Heart left ventricle (tissue), 16 donors: ENCODE data around the gene KCNK1. TPM values are rescaled to one million over a fixed set of nuclear protein-coding genes. Genes with fewer than 3 reads are reported as not detected.
"Not testable (repeated sequence)": the region's sequence is repeated elsewhere in the genome, so short reads cannot be mapped to it uniquely, and the experiment has no call there.

Experiments used
- ATAC-seq, 4 donors: fragments of 200-7000 bp; cut with Tn5 transposase; one replicate each; pipeline ENCODE4 v1.9.1; 2020 to 2022; ENCODE audit warnings: moderate library complexity in 4 of 4, mild to moderate bottlenecking in 3 of 4, moderate number of reproducible peaks in 1 of 4
- DNase-seq, 5 donors: peaks; one replicate each; pipeline ENCODE4 v3.0.0-alpha.2; 2020
- H3K27ac ChIP-seq, 12 donors: fragments of 200-600 bp; sonication (generic) in 4 of 12; one replicate each; pipeline versions ENCODE4 v1.5.0 to v1.8.0; 2016 to 2022; ENCODE audit warnings: mild to moderate bottlenecking in 2 of 12
- H3K27me3 ChIP-seq, 9 donors: fragments of 200-600 bp; sonication (generic) in 2 of 9; one replicate each; pipeline versions ENCODE4 v1.5.1 to v1.8.0; 2016 to 2022; ENCODE audit warnings: mild to moderate bottlenecking in 3 of 9
- H3K36me3 ChIP-seq, 9 donors: fragments of 200-600 bp; sonication (generic) in 2 of 9; one replicate each; pipeline versions ENCODE4 v1.5.0 to v1.8.0; 2018 to 2022; ENCODE audit warnings: mild to moderate bottlenecking in 2 of 9
- H3K4me1 ChIP-seq, 12 donors: fragments of 200-600 bp; sonication (generic) in 4 of 12; one replicate each; pipeline versions ENCODE4 v1.5.0 to v1.8.0; 2016 to 2022; ENCODE audit warnings: mild to moderate bottlenecking in 3 of 12
- H3K4me3 ChIP-seq, 12 donors: fragments of 200-600 bp; sonication (generic) in 4 of 12; one replicate each; pipeline versions ENCODE4 v1.5.0 to v1.8.0; 2017 to 2022; ENCODE audit warnings: mild to moderate bottlenecking in 9 of 12, moderate library complexity in 4 of 12
- H3K9me3 ChIP-seq, 12 donors: fragments of 200-600 bp; sonication (generic) in 4 of 12; one replicate each; pipeline versions ENCODE4 v1.5.0 to v1.8.0; 2016 to 2022; ENCODE audit warnings: mild to moderate bottlenecking in 1 of 12
- CTCF ChIP-seq, 12 donors: fragments of 200-600 bp; sonication (generic) in 4 of 12; IDR thresholded peaks; one replicate each; pipeline versions ENCODE4 v1.5.0 to v1.8.0; 2018 to 2022; ENCODE audit warnings: antibody characterized with exemption in 12 of 12, mild to moderate bottlenecking in 5 of 12
- POLR2A ChIP-seq, 2 donors: fragments of 450-650 bp; IDR thresholded peaks; one replicate each; pipeline ENCODE4 v1.6.1; 2017; ENCODE audit warnings: antibody characterized with exemption in 2 of 2, mild to moderate bottlenecking in 2 of 2, moderate library complexity in 2 of 2
- WGBS, 4 donors: extraction: QIAGEN DNeasy Blood & Tissue Kit in 2 of 4; methylation state at CpG; one replicate each; pipeline versions ENCODE4 v1.1.5 to v1.1.7; 2013 to 2018; 5-methylcytosine and 5-hydroxymethylcytosine counted together
- intact Hi-C, 10 donors: fragments of 100-400 bp; cut with DNase I; formaldehyde crosslinking; loops; one replicate each; pipeline versions ENCODE4 v1.11.1 to v1.14.2; 2022
- polyA plus RNA-seq, 2 donors: library from polyadenylated mRNA; stranded (reverse); fragments of 200-250 nt; gene quantifications; one replicate each; pipeline ENCODE4 v1.2.3, GENCODE V29; 2013
- total RNA-seq, 9 donors: library from RNA; depleted of rRNA in 2 of 9; stranded (reverse); fragments of >200 nt in 2 of 9; fragmentation: NEBNext Ultra II Directional in 3 of 9; extraction: Animal tissue kit (Norgen Biotek cat#: 25700) in 3 of 9; gene quantifications; one replicate each; pipeline versions ENCODE4 v1.1.0 to v1.2.4, GENCODE V29; 2016 to 2023
- donor health status: ischemic (EF 13 %, LVEDD 7.1; RV severe dilation, severe dysfunction).
- donor health status: healthy with polysubstance abuse.
- donor health status: DM: no; HTN: yes; CAD: no.
- donor health status: DM: no; HTN: no; CAD: no.
- donor health status: ischemic (EF 25% LVEDD 6.9; RV normal size, moderate dysfunction).
- donor health status: ischemic (EF 25% LVEDD 5.7; RV mildly dilated, moderate dysfunction).
- donor health status: healthy.
- donor health status: DM: yes; HTN: yes; CAD: no.
- donor health status: ischemic (EF 35%, LVEDD 5.7; RV mildly dilated, moderate dysfunction).
- donor health status: nonischemic (EF 11% LVEDD 7.7; RV severe dilation, severe dysfunction).
- donor health status: DM: yes; HTN: yes; CAD: no.
- donor health status: PGD.
- donor health status: ischemic (EF 29% LVEDD 5.4; RV normal size, mild dysfunction).
- donor health status: nonischemic (EF 23%, LVEDD 6.1; RV moderate dilation, normal function).

KCNK1 gene
- total and polyA plus RNA-seq, 11 donors = 5.9 to 28.3 (median 10.5) TPM

DNA sequence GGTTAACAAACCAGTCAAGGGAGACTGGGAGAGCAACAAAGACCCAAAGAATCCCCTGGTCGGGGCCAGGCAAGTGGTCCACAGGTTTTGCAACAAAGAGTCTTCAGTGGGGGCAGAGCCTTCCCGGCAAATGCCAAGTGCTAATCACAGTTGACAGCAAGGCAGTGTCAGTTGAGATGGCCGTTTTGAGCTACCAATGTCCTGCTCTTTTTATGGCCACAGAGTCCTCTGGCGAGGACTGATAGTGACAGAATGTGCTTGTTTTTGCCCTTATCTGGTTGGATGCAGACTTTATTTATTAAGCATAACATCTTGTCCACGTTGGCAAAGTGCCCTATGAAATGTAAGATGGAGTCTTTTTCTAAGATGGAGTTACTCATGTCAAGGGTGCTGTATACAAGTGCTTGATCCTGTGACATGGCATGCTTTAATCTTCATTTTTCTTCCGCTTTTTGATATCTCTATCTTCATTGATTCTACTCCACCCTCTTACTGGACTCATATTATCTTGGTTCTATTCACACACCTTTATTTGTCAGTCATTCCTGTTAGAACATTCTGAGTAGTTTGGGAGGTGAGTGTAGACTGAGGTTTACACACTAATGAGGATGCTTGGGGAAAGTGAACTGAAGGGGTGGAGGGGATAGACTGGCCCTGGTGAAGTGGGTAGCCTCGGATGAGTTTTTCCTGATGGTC is 51.8 kb downstream of the KCNK1 start:
- peak overlapping the region; percentile 45 to 90 (median 70) for H3K27ac ChIP-seq

DNA sequence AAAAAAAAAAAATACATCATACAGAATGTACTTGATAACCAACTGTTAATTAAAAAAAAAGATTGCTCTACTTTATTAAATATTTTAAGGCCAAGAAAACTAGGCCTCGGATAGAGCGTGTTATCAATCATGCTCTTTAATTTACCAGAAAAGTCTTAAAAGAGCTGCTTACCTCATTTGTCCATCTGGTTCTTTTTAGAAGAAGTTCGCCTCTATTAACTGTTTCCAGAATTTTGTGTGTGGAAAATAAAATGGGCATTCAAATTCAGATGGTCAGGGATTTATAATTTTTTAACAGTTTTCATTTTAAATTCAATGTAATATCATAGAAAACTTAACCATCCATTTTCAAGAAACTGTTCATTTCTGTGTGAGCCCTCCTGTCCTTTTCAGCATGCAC is 53.8 kb downstream of the KCNK1 start:
- peak overlapping the region in 8 of 12 donors; percentile 22 to 82 (median 68) for H3K27ac ChIP-seq
- H3K9me3 ChIP-seq = no peaks in the 10 kb centered on the region
- no peak overlapping the region for H3K4me3 ChIP-seq
- 77 to 85% (median 82%) methylated on average over 3 of the region's 3 CpGs for WGBS, 4 donors
- H3K36me3 ChIP-seq = no peaks in the 10 kb centered on the region
- H3K4me1 ChIP-seq = peaks cover 0 to 42% (median 5%) of the 10 kb centered on the region in 12 donors
- intact Hi-C loops = loop anchor here in 2 of 10 donors (2.0 to 5.0 kb wide), 2 partner anchors 53 to 55 kb away; no protein-coding TSS in a partner anchor
- no peak for DNase-seq
- TF ChIP-seq POLR2A (IDR thresholded peaks at IDR 0.05) = no peak
- no peak for TF ChIP-seq CTCF (IDR thresholded peaks at IDR 0.05)
- no peaks in the 10 kb centered on the region for H3K27me3 ChIP-seq
- no peak for ATAC-seq

More for the DNA sequence above, 51.8 kb downstream of the KCNK1 start:
- ATAC-seq (peak; percentile 81 to 90 (median 86)), DNase-seq (peak in 4 of 5 donors; percentile 27 to 70 (median 40))
- intact Hi-C loops = loop anchor here in 3 of 10 donors (2.0 to 5.0 kb wide), 4 partner anchors 51 to 57 kb away; partner anchors contain the start of gene KCNK1 (in 1 of the 3)
- WGBS, 4 donors = 45 to 62% (median 54%) methylated on average over 7 of the region's 7 CpGs
- Histone ChIP-seq H3K4me3 (no peak overlapping the region), H3K27me3 (no peaks in the 10 kb centered on the region), H3K9me3 (no peaks in the 10 kb centered on the region), H3K36me3 (no peaks in the 10 kb centered on the region), H3K4me1 (peaks cover 0 to 42% (median 5%) of the 10 kb centered on the region in 12 donors)
- TF ChIP-seq CTCF (IDR thresholded peaks at IDR 0.05) (no peak), POLR2A (IDR thresholded peaks at IDR 0.05) (no peak)

- Histone ChIP-seq H3K27me3 (no peaks in the 10 kb centered on the region), H3K4me1 (peaks cover 0 to 42% (median 5%) of the 10 kb centered on the region in 12 donors), H3K9me3 (no peaks in the 10 kb centered on the region), H3K36me3 (no peaks in the 10 kb centered on the region), H3K27ac (peak overlapping the region; percentile 5 to 82 (median 61)), H3K4me3 (no peak overlapping the region)
- TF ChIP-seq POLR2A (IDR thresholded peaks at IDR 0.05) (no peak), CTCF (IDR thresholded peaks at IDR 0.05) (no peak)
- DNase-seq (no peak), ATAC-seq (peak in 1 of 4 donors; percentile 60)
- WGBS, 4 donors = 61 to 71% (median 66%) methylated on average over 8 of the region's 8 CpGs
- intact Hi-C loops = loop anchor here in 1 of 10 donors (5.0 kb wide), 1 partner anchor 54 kb away; no protein-coding TSS in a partner anchor
These were observed 54.3 kb downstream of the KCNK1 start for GRCh38 chr1:233668146-233668724.

DNA sequence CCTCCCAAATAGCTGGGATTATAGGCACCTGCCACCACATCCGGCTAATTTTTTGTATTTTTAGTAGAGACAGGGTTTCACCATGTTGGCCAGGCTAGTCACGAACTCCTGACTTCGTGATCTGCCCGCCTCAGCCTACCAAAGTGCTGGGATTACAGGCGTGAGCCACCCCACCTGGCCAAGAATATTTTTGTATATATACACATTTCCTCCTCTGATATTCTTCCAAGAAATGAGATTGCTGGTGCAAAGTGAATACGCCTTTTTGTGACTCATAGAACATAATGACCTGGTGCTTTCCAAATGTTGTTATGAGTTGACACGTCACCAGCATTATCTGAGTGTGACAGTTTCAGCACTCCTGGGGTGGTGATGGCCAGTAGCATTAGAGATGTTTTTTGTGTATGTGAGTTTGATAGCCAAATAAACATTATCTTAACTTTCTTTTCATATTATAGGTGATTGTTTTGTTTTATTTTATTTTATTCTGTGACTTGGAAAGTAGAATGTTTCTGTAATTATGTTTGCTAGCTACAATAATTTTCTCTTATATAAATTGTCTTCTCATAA is 54.9 kb downstream of the KCNK1 start:
- Histone ChIP-seq H3K9me3 (no peaks in the 10 kb centered on the region), H3K36me3 (no peaks in the 10 kb centered on the region), H3K27me3 (no peaks in the 10 kb centered on the region), H3K4me3 (no peak overlapping the region), H3K27ac (peak overlapping the region; percentile 5 to 82 (median 61)), H3K4me1 (peaks cover 0 to 42% (median 5%) of the 10 kb centered on the region in 12 donors)
- 50 to 62% (median 53%) methylated on average over 7 of the region's 7 CpGs for whole genome bisulfite sequencing, 4 donors
- peak; percentile 64 to 86 (median 81) for ATAC-seq
- TF ChIP-seq CTCF (IDR thresholded peaks at IDR 0.05) (no peak), POLR2A (IDR thresholded peaks at IDR 0.05) (no peak)
- DNase-seq = peak in 2 of 5 donors; percentile 17 to 34
- intact Hi-C loops = loop anchor here in 1 of 10 donors (5.0 kb wide), 1 partner anchor 53 kb away; no protein-coding TSS in a partner anchor

- Histone ChIP-seq H3K27ac (peak overlapping the region in 1 of 12 donors; percentile 75), H3K4me1 (peaks cover 0 to 31% (median 0%) of the 10 kb centered on the region in 12 donors)
- DNase-seq, H3K27me3 ChIP-seq, H3K9me3 ChIP-seq, H3K4me3 ChIP-seq, intact Hi-C loops, H3K36me3 ChIP-seq, ATAC-seq: not testable (repeated sequence)
- WGBS, 4 donors = 77 to 90% (median 82%) methylated on average over 2 of the region's 2 CpGs
These were observed 56.5 kb downstream of the KCNK1 start for GRCh38 chr1:233670363-233670762.
